A549 (cell line): ENCODE results near the gene SIGLEC1. TPM values are rescaled to one million over a fixed set of nuclear protein-coding genes. Genes with fewer than 3 reads are reported as not detected.

ENCODE experiments used
- ATAC-seq, 2 experiments: fragments of 200-7000 bp in 1 of 2; fragments of >200 bp in 1 of 2; cut with Nextera tagmentation in 1 of 2; cut with Tn5 transposase in 1 of 2; 3 replicates each; pipeline versions ENCODE4 v1.8.0 to v1.9.1; 2018 to 2020; ENCODE audit warnings: mild to moderate bottlenecking in 1 of 2, moderate library complexity in 1 of 2
- CTCF ChIA-PET: fragments of 300-600 bp; sonication (Branson Sonifier 250); formaldehyde crosslinking; extraction: SDS; loops from one replicate; lab custom pipeline; 2021; ENCODE audit warnings: antibody characterized with exemption, inconsistent platforms; lab: Yijun Ruan, JAX
- POLR2A ChIA-PET: fragments of 350-600 bp; formaldehyde crosslinking; extraction: SDS; loops from one replicate; lab custom pipeline; 2021; ENCODE audit warnings: antibody characterized with exemption, inconsistent platforms; lab: Yijun Ruan, JAX
- DNase-seq, 2 experiments: peaks; one replicate each; pipeline versions ENCODE4 v3.0.0 to v3.0.0-alpha.2; 2011 to 2016; ENCODE audit warnings: low read depth in 1 of 2, low spot score in 1 of 2
- FAIRE-seq: peaks from 2 replicates; lab custom pipeline; 2011; peaks lifted over from hg19 to GRCh38; lab: Jason Lieb, UNC
- H3K27ac ChIP-seq, 2 experiments: fragments of >200 bp; sonication (Bioruptor Twin); formaldehyde crosslinking; 3 replicates each; pipeline ENCODE4 v1.5.1; 2016 to 2017
- H3K4me1 ChIP-seq: fragments of >200 bp; sonication (Bioruptor Twin); formaldehyde crosslinking; 3 replicates; pipeline ENCODE4 v1.6.1; 2016
- H3K4me2 ChIP-seq: fragments of >200 bp; sonication (Bioruptor Twin); formaldehyde crosslinking; 3 replicates; pipeline ENCODE4 v1.6.1; 2016
- H3K4me3 ChIP-seq: fragments of >200 bp; sonication (Bioruptor Twin); formaldehyde crosslinking; 3 replicates; pipeline ENCODE4 v1.5.1; 2016
- H3K9me3 ChIP-seq: fragments of >200 bp; sonication (Bioruptor Twin); formaldehyde crosslinking; 3 replicates; pipeline ENCODE4 v1.6.1; 2016
- ATOH8 ChIP-seq: fragments of 250-450 bp; sonication (Bioruptor Pico); IDR thresholded peaks from 2 replicates; pipeline ENCODE4 v1.5.0; 2020; ENCODE audit warnings: low read depth, mild to moderate bottlenecking, moderate library complexity
- CBX2 ChIP-seq: fragments of 200-600 bp; sonication (generic); IDR thresholded peaks from 2 replicates; pipeline ENCODE4 v1.6.1; 2016; ENCODE audit warnings: low read depth, mild to moderate bottlenecking, borderline replicate concordance
- CHD2 ChIP-seq: fragments of 150-350 bp; IDR thresholded peaks from 2 replicates; pipeline ENCODE4 v1.6.1; 2014; ENCODE audit warnings: low read length; ENCODE audit not compliant: partially characterized antibody
- CHD4 ChIP-seq: fragments of 200-600 bp; sonication (generic); IDR thresholded peaks from 2 replicates; pipeline ENCODE4 v1.6.1; 2016; ENCODE audit warnings: antibody characterized with exemption, mild to moderate bottlenecking, borderline replicate concordance
- CTCF ChIP-seq: fragments of >200 bp; sonication (Bioruptor Twin); formaldehyde crosslinking; IDR thresholded peaks from 3 replicates; pipeline ENCODE4 v1.5.1; 2016
- E2F6 ChIP-seq: IDR thresholded peaks from 2 replicates; pipeline ENCODE4 v1.6.1; 2012; ENCODE audit warnings: low read depth, borderline replicate concordance
- EHF ChIP-seq: fragments of 250-450 bp; sonication (Bioruptor Pico); IDR thresholded peaks from 2 replicates; pipeline ENCODE4 v1.5.0; 2020; ENCODE audit warnings: mild to moderate bottlenecking
- EHMT2 ChIP-seq: fragments of 200-600 bp; sonication (generic); IDR thresholded peaks from 2 replicates; pipeline ENCODE4 v1.6.1; 2016; ENCODE audit warnings: antibody characterized with exemption, low read depth, mild to moderate bottlenecking, moderate library complexity
- EP300 ChIP-seq, 2 experiments: fragments of >200 bp; sonication (Bioruptor Twin); formaldehyde crosslinking; IDR thresholded peaks; 2 replicates in 1 of 2; 3 replicates in 1 of 2; pipeline ENCODE4 v1.6.1; 2016 to 2017
- ESRRA ChIP-seq: fragments of 150-350 bp; IDR thresholded peaks from 2 replicates; pipeline ENCODE4 v1.6.1; 2014; ENCODE audit warnings: mild to moderate bottlenecking, low read length, borderline replicate concordance
- FOSB ChIP-seq: fragments of 250-450 bp; sonication (Bioruptor Pico); IDR thresholded peaks from 2 replicates; pipeline ENCODE4 v1.5.0; 2020; ENCODE audit warnings: mild to moderate bottlenecking, moderate library complexity
- FOSL2 ChIP-seq, 2 experiments: fragments of 450-650 bp in 1 of 2; fragments of >200 bp in 1 of 2; sonication (Bioruptor Twin) in 1 of 2; formaldehyde crosslinking; IDR thresholded peaks; 2 replicates each; pipeline versions ENCODE4 v1.5.0 to v1.6.1; 2016 to 2020; ENCODE audit warnings: mild to moderate bottlenecking in 1 of 2, moderate library complexity in 1 of 2
- GATA3 ChIP-seq: IDR thresholded peaks from 2 replicates; pipeline ENCODE4 v1.6.1; 2012; ENCODE audit warnings: borderline replicate concordance
- HES2 ChIP-seq: fragments of >200 bp; sonication (Bioruptor Twin); formaldehyde crosslinking; IDR thresholded peaks from 2 replicates; pipeline ENCODE4 v1.6.1; 2016
- HMGXB4 ChIP-seq: fragments of 250-450 bp; sonication (Bioruptor Pico); IDR thresholded peaks from 2 replicates; pipeline ENCODE4 v1.5.0; 2021; ENCODE audit warnings: mild to moderate bottlenecking, moderate library complexity, borderline replicate concordance
- HOXA7 ChIP-seq: fragments of 250-450 bp; sonication (Bioruptor Pico); IDR thresholded peaks from 2 replicates; pipeline ENCODE4 v1.5.0; 2020; ENCODE audit warnings: mild to moderate bottlenecking, moderate library complexity
- HOXB13 ChIP-seq: fragments of 250-450 bp; sonication (Bioruptor Pico); IDR thresholded peaks from 2 replicates; pipeline ENCODE4 v1.5.0; 2020; ENCODE audit warnings: low read depth, mild to moderate bottlenecking, moderate library complexity
- JUN ChIP-seq, 2 experiments: fragments of >200 bp; sonication (Bioruptor Twin); formaldehyde crosslinking; IDR thresholded peaks; 2 replicates in 1 of 2; 3 replicates in 1 of 2; pipeline ENCODE4 v1.6.1; 2016 to 2017
- JUNB ChIP-seq: fragments of >200 bp; sonication (Bioruptor Twin); formaldehyde crosslinking; IDR thresholded peaks from 2 replicates; pipeline ENCODE4 v1.6.1; 2016
- NPAS2 ChIP-seq: fragments of 250-450 bp; sonication (Bioruptor Pico); IDR thresholded peaks from 2 replicates; pipeline ENCODE4 v1.8.0; 2022; ENCODE audit warnings: mild to moderate bottlenecking, moderate library complexity, borderline replicate concordance
- NR3C1 ChIP-seq: fragments of >200 bp; sonication (Bioruptor Twin); formaldehyde crosslinking; IDR thresholded peaks from 3 replicates; pipeline ENCODE4 v1.6.1; 2017
- PBX3 ChIP-seq: IDR thresholded peaks from 2 replicates; pipeline ENCODE4 v1.6.1; 2012
- POLR2A ChIP-seq: IDR thresholded peaks from 2 replicates; pipeline ENCODE4 v1.6.1; 2012; ENCODE audit warnings: mild to moderate bottlenecking, low read length
- RAD21 ChIP-seq, 2 experiments: fragments of >200 bp in 1 of 2; sonication (Bioruptor Twin) in 1 of 2; formaldehyde crosslinking in 1 of 2; IDR thresholded peaks in 1 of 2; conservative IDR thresholded peaks in 1 of 2; 2 replicates in 1 of 2; 3 replicates in 1 of 2; pipeline ENCODE4 v1.6.1; 2012 to 2018; ENCODE audit warnings: inconsistent platforms in 1 of 2
- RCOR1 ChIP-seq: fragments of 150-350 bp; IDR thresholded peaks from 2 replicates; pipeline ENCODE4 v1.6.1; 2014; ENCODE audit warnings: antibody characterized with exemption, low read length, low read depth
- RFX5 ChIP-seq: fragments of 450-650 bp; IDR thresholded peaks from 2 replicates; pipeline ENCODE4 v1.7.1; 2014; ENCODE audit warnings: antibody characterized with exemption, mild to moderate bottlenecking, moderate library complexity
- SMC3 ChIP-seq: fragments of >200 bp; sonication (Bioruptor Twin); formaldehyde crosslinking; IDR thresholded peaks from 3 replicates; pipeline ENCODE4 v1.6.1; 2018; ENCODE audit warnings: inconsistent platforms
- SREBF2 ChIP-seq: fragments of 450-650 bp; IDR thresholded peaks from 2 replicates; pipeline ENCODE4 v1.6.1; 2014; ENCODE audit warnings: mild to moderate bottlenecking, moderate library complexity
- TFCP2L1 ChIP-seq: fragments of 250-450 bp; sonication (Bioruptor Pico); IDR thresholded peaks from 2 replicates; pipeline ENCODE4 v1.5.0; 2021; ENCODE audit warnings: mild to moderate bottlenecking
- ZFP36 ChIP-seq: fragments of 450-650 bp; IDR thresholded peaks from 2 replicates; pipeline ENCODE4 v1.6.1; 2014; ENCODE audit warnings: borderline replicate concordance; ENCODE audit not compliant: partially characterized antibody
- ZSCAN20 ChIP-seq: fragments of 250-450 bp; sonication (Bioruptor Pico); IDR thresholded peaks from 2 replicates; pipeline ENCODE4 v1.8.0; 2022; ENCODE audit warnings: mild to moderate bottlenecking, moderate library complexity
- WGBS: methylation state at CpG from one replicate; pipeline ENCODE4 v1.1.6; 2017; ENCODE audit errors: missing lambda C conversion rate; 5-methylcytosine and 5-hydroxymethylcytosine counted together
- polyA plus RNA-seq, 4 experiments: library from polyadenylated mRNA; depleted of rRNA in 3 of 4; stranded (reverse); fragments of >200 nt; fragmentation: RNase III in 1 of 4; extraction: RNeasy Plus Mini Kit Qiagen cat#74134 plus additional on column Dnase treatment in 1 of 4; gene quantifications; 2 replicates in 3 of 4; 3 replicates in 1 of 4; pipeline ENCODE4 v1.2.3, GENCODE V29; 2011 to 2017

SIGLEC1 gene
- polyA plus RNA-seq, 2 of the 4 experiments (the other 2 are of a cell fraction), result 0.01 TPM; not detected in 1

GRCh38 chr20:3755814-3756480 lies 43.5 kb upstream of the SIGLEC1 start:
- ATAC-seq (no peak), DNase-seq (no peak), FAIRE-seq (no peak)
- Histone ChIP-seq H3K4me3 (no peak overlapping the region), H3K4me1 (no peaks in the 10 kb centered on the region; the same call in 2 of the 3 replicates), H3K27ac (no peak overlapping the region), H3K4me2 (no peak overlapping the region), H3K9me3 (no peaks in the 10 kb centered on the region)
- TF ChIP-seq HOXA7 (CRISPR knock-in tag) (no peak), NR3C1 (no peak), RFX5 (no peak), E2F6 (no peak), JUNB (no peak), SREBF2 (no peak), CHD2 (no peak), EP300 (IDR thresholded peaks at IDR 0.05) (no peak), ZSCAN20 (no peak), CBX2 (no peak), RCOR1 (no peak), HES2 (no peak), JUN (IDR thresholded peaks at IDR 0.05) (no peak), CTCF (no peak), EHMT2 (no peak), SMC3 (no peak), GATA3 (no peak), POLR2A (no peak)
- 94% methylated on average over 4 of the region's 5 CpGs for WGBS
- ChIA-PET CTCF (interaction anchor here (1.2 to 72.1 kb wide), 8 partner anchors 8 to 99 kb away, joined by 5 to 2233 read pairs (median 34); partner anchors contain the start of genes ADAM33, ADISSP, AP5S1 and CENPB), POLR2A (interaction anchor here (2.3 kb wide), 1 partner anchor 12 kb away, joined by 8 read pairs; the partner anchor contains the start of gene ADISSP)

GRCh38 chr20:3755269-3755668 lies 42.9 kb upstream of the SIGLEC1 start:
- DNase-seq (no peak), FAIRE-seq (no peak), ATAC-seq (no peak)
- POLR2A ChIA-PET, result interaction anchor here (0.6 to 2.3 kb wide), 2 partner anchors 13 to 55 kb away, joined by 8 read pairs; partner anchors contain the start of gene ADISSP
- H3K4me2 ChIP-seq, result no peak overlapping the region
- H3K4me1 ChIP-seq, result peaks cover 6% of the 10 kb centered on the region; the same call in 2 of the 3 replicates
- CTCF ChIA-PET, result interaction anchor here (0.5 to 72.1 kb wide), 11 partner anchors 8 to 317 kb away, joined by 3 to 2233 read pairs (median 7); partner anchors contain the start of genes ADAM33, ADISSP, CENPB and GFRA4
- no peaks in the 10 kb centered on the region for H3K9me3 ChIP-seq
- 90% methylated on average over 7 of the region's 7 CpGs for WGBS
- H3K4me3 ChIP-seq, result no peak overlapping the region
- no peak overlapping the region for H3K27ac ChIP-seq
- TF ChIP-seq FOSB (CRISPR knock-in tag) (no peak), CHD4 (no peak), FOSL2 (IDR thresholded peaks at IDR 0.05) (no peak), FOSL2 (CRISPR knock-in tag; IDR thresholded peaks at IDR 0.05) (no peak), HMGXB4 (no peak), SREBF2 (no peak), PBX3 (no peak), RAD21 (conservative IDR thresholded peaks at IDR 0.05 in 1 of 2, IDR thresholded peaks at IDR 0.05 in 1 of 2) (no peak), RFX5 (no peak), CHD2 (no peak), EHF (no peak), HOXB13 (CRISPR knock-in tag) (no peak), TFCP2L1 (CRISPR knock-in tag) (no peak), NPAS2 (CRISPR knock-in tag) (no peak), ATOH8 (no peak), ZFP36 (no peak), ESRRA (no peak), HES2 (no peak)
